K562 (cell line): ENCODE data around the gene DGCR2. TPM values are rescaled to one million over a fixed set of nuclear protein-coding genes. Genes with fewer than 3 reads are reported as not detected.

Experiments
- CHD7 ChIP-seq: fragments of 200-600 bp; sonication (generic); IDR thresholded peaks from one replicate; pipeline ENCODE4 v1.6.1; 2012; ENCODE audit warnings: mild to moderate bottlenecking, low read depth, low read length, inconsistent platforms
- KAT8 ChIP-seq: fragments of 450-650 bp; IDR thresholded peaks from 2 replicates; pipeline ENCODE4 v1.6.1; 2016; ENCODE audit warnings: low read depth, mild to moderate bottlenecking
- LCOR ChIP-seq: sonication (generic); formaldehyde crosslinking; IDR thresholded peaks from 2 replicates; pipeline ENCODE4 v1.8.0; 2022; ENCODE audit warnings: mild to moderate bottlenecking, missing genetic modification reagents
- MLX ChIP-seq, 2 experiments: fragments of 450-650 bp in 1 of 2; sonication (generic) in 1 of 2; formaldehyde crosslinking; conservative IDR thresholded peaks; 2 replicates each; pipeline versions ENCODE4 v1.4.0 to v1.8.1; 2020 to 2022; ENCODE audit warnings: mild to moderate bottlenecking in 1 of 2, missing genetic modification reagents in 1 of 2
- TFAP4 ChIP-seq: sonication (generic); formaldehyde crosslinking; IDR thresholded peaks from 2 replicates; pipeline ENCODE4 v1.8.0; 2022; ENCODE audit warnings: missing genetic modification reagents, mild to moderate bottlenecking, moderate library complexity, borderline replicate concordance
- THRA ChIP-seq: fragments of 450-650 bp; IDR thresholded peaks from 2 replicates; pipeline ENCODE4 v1.6.1; 2017; ENCODE audit warnings: mild to moderate bottlenecking, moderate library complexity
- WHSC1 ChIP-seq: IDR thresholded peaks from one replicate; pipeline ENCODE4 v1.6.1; 2012; ENCODE audit warnings: low read length, control low read depth, inconsistent platforms
- polyA plus RNA-seq, 8 experiments: library from polyadenylated mRNA; depleted of rRNA in 4 of 8; stranded (reverse) in 5 of 8; unstranded in 3 of 8; fragments of >200 nt; fragmentation: Nextera tagmentation in 2 of 8; fragmentation: Illumina TruSeq in 1 of 8; extraction: Ambion mirVana in 2 of 8; extraction: Trizol in 1 of 8; gene quantifications; 2 replicates each; pipeline versions ENCODE4 v1.2.1 to v1.2.3, GENCODE V29; 2011 to 2014; ENCODE audit warnings: inconsistent platforms in 1 of 8, missing spikeins in 1 of 8
- total RNA-seq, 7 experiments: library from RNA; depleted of rRNA in 6 of 7; stranded (reverse); fragments of >200 nt in 6 of 7; fragmentation: Illumina TruSeq in 2 of 7; extraction: Trizol in 2 of 7; gene quantifications; 2 replicates each; pipeline versions ENCODE4 v1.2.1 to v1.2.3, GENCODE V29; 2011 to 2021; ENCODE audit warnings: low replicate concordance in 1 of 7

DGCR2 gene
- total and polyA plus RNA-seq, 9 of the 15 experiments (the other 6 are each of a cell fraction or from before 2014, with no cell fraction given): 0.69 to 101 (median 56.4) TPM

GRCh38 chr22:19057999-19058491 lies 64.2 kb downstream of the DGCR2 start (continued):
- TF ChIP-seq CHD7: no peak
- TF ChIP-seq WHSC1: peak; percentile 84
- TF ChIP-seq LCOR (CRISPR knock-in tag): no peak
- TF ChIP-seq KAT8: no peak
- peak; percentile 58; the same call in 1 of the 2 replicates for TF ChIP-seq TFAP4
- TF ChIP-seq MLX (CRISPR knock-in tag; conservative IDR thresholded peaks at IDR 0.05): no peak
- TF ChIP-seq THRA: no peak
